ENCODE data around the gene CCDC141. TPM values are rescaled to one million over a fixed set of nuclear protein-coding genes. Genes with fewer than 3 reads are reported as not detected.

The CCDC141 gene
- total RNA-seq, 1 donor from 2014 or later, result 0.20 TPM

DNA sequence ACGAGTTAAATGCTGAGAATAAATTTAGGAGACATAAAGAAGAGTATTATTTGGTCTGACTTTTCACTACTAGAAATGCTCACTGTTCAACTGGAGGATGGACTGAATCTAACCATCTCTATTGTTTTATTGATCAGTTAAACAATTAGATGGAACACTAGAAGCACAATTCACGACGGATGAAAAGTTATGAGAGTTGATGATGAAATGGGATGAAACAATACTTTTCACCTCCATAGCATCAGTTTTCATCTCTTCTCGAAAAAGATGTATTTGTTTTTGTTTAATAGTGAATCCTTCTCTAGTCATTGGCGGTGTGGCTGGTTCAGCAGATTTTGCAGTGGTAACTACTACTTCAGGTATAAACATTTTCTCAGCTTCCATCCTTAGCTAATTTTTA is 262.0 kb downstream of the CCDC141 start:
- no peak for DNase-seq (ENCODE audit: low read depth in 2 of 2)

DNA sequence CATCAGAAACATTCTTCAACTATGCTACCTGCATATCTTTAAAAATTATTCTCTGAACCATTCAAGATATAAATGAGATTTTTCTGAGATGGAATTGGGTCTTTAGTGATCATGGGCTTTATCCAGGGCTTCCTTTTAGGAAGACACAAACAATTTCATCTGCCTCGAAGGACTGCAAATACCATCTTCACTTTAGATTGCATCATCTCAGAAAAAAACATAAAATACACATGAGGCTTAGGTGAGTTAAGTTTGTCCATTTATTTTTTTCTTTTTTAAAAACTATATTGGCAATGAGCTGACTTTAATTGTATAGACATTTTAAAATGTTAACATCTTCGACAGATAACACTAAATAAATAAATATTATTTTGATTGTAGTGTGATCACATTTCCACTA is 262.8 kb downstream of the CCDC141 start:
- DNase-seq (ENCODE audit: low read depth in 2 of 2), result no peak

DNA sequence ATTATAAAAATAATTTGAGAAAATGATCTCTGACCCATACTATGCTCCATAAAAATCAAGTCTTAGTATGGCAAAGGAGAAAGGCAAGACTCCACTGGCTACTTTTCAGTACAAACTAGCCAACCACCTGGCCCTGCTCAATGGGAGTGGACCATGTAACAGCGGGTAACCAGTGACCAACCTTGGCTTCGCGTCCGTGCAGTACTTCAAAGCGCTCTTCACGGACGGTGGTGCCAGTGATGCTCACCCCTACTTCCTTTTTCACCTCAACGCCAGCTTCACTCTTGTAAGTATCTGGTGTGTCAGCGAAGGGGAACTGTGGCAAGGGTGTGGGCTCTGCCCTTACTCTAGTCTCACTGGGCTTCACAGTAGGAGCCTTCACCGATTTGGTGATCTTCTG is 266.0 kb downstream of the CCDC141 start:
- DNase-seq (ENCODE audit: low read depth in 2 of 2), result no peak

DNA sequence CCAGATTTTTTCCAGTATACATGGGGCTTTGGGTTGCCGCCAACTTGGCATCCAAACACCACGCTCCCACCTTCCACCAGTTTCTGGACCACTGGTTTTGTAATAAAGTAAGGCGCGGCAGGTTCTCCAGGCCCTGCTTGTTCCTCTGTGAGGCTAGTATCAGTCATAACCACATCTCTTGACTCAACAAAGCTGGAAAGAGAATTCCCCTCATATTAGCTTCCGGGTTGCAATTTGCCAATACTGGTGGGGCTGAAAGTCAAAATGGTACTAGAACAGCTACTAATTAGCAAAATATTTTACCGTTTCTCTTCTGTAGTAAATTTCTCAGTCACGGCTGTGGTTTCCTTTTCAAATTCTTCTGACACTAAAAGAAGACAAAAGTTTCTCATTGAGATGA is 267.7 kb downstream of the CCDC141 start:
- DNase-seq (ENCODE audit: low read depth in 2 of 2), result no peak

Other genes with a start within 250 kb of the CCDC141 start
- 0.60 and 1.3 TPM in 2 replicates for gene TTN, start 242.7 kb downstream of the CCDC141 start, total RNA-seq
- 17.9 and 25.2 TPM in 2 replicates for gene SESTD1, start 214.7 kb upstream of the CCDC141 start, total RNA-seq

Measured in lung microvascular endothelial cell (primary cell).